Prostate gland (tissue), 2 donors: ENCODE measurements around the gene FSTL5.

Experiments
- CTCF ChIP-seq, 4 experiments: fragments of 200-600 bp in 2 of 4; fragments of 450-650 bp in 2 of 4; sonication (generic) in 2 of 4; IDR thresholded peaks; 1 replicate in 3 of 4; 2 replicates in 1 of 4; pipeline ENCODE4 v1.5.1; 2016 to 2019; ENCODE audit warnings: antibody characterized with exemption in 4 of 4, mild to moderate bottlenecking in 2 of 4, moderate library complexity in 2 of 4
- POLR2A ChIP-seq: fragments of 450-650 bp; IDR thresholded peaks from one replicate; pipeline ENCODE4 v1.6.1; 2016; ENCODE audit warnings: antibody characterized with exemption, mild to moderate bottlenecking

- no peak for TF ChIP-seq CTCF (IDR thresholded peaks at IDR 0.05)
- no peak for TF ChIP-seq POLR2A
Measured at GRCh38 chr4:161894493-161895167, 269.2 kb downstream of the FSTL5 start.
